Stimulated activated CD8-positive, alpha-beta memory T cell treated with anti-CD3 and anti-CD28 coated beads, Interleukin-15, amount 100 ng/mL, for 1 hour (primary cell): ENCODE measurements around the gene FBXW11.
"Not testable (repeated sequence)": the region's sequence is repeated elsewhere in the genome, so short reads cannot be mapped to it uniquely, and the experiment has no call there.

Experiments
- DNase-seq: peaks from one replicate; pipeline ENCODE4 v3.0.0-alpha.2; 2020; ENCODE audit warnings: low read depth

FBXW11 gene

DNA sequence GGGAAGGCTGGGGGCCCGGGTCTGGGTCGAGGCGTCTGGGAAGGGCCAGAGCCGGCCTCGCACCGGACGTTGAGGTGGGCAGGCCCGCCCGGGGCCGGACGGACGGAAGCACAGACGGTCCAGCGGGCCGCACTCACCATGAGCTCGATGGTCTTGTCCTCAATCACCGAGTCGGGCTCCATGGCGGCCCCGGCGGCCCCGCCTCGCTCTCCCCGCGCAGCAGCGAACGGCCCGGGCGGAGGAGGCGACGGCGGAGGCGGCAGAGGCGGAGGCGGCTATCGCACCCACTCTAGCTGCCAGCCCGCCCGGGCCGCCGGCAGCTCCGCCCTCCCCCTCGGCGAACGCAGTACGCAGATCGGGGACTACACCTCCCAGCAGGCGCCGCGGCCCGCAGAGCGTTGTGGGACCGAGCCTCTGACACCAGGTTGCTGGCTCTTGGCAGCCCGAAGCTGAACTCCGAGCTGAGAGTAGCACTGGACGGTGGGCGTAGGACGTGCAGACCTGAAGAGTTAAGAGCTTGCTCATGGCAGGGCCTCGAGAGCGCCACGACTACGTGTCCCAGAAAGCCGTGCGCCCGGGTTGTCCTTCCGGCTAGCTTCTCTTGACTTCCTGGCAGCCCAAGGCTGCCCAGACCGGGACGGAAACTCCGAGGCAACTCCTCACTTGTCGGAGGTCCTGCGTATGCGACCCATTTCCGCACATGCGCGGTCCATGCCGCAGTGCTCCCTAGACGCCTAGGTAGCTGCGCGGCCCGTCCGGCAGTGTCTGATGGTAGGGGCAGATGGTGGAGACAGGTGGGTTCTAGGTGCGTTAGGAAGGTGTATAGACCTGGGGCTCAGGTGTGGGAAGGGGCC lies at the start of gene FBXW11:
Gene FBXW11 (minus strand): TSS at position 318 of the 854 bp plus-strand sequence. CDS start 136 bp downstream, at position 182.
- peak; percentile 90 for DNase-seq

DNA sequence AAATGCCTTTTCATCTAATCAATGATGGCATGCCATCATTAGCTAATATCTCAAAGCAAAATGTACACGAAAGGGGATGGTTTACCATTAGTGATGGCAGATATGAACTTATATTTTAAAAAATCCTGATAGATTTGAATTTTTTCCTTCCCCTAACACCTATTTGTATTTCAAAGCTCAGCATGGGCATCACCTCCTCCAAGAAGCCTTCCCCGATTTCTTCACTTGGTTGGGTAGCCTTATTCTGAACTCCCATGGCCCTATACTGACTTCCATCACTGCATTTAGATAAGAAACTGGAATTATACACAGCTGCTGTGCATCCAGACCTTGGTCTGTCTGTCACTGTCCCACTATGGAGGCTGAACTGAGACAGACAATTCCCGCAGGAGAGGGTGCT lies 49.6 kb upstream of the FBXW11 start:
- no peak for DNase-seq

DNA sequence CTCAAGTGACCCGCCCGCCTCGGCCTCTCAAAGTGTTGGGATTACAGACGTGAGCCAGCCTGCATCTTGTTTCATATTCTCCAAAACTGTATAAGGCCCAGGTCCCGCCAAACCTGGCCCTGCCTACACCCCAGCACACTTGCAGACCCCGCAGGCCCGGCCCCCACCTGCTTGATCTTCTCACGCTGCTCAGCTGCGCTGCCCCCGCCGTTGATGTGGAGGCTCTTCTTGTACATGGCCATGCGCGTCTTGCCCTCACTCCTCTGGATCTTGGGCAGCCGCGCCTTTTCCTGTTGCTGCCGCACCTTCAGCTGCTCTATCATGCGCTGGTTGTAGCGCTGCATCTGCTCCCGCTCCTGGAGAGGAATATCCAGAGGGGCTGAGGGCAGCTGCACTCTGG lies 49.0 kb upstream of the FBXW11 start:
- DNase-seq: no peak

DNA sequence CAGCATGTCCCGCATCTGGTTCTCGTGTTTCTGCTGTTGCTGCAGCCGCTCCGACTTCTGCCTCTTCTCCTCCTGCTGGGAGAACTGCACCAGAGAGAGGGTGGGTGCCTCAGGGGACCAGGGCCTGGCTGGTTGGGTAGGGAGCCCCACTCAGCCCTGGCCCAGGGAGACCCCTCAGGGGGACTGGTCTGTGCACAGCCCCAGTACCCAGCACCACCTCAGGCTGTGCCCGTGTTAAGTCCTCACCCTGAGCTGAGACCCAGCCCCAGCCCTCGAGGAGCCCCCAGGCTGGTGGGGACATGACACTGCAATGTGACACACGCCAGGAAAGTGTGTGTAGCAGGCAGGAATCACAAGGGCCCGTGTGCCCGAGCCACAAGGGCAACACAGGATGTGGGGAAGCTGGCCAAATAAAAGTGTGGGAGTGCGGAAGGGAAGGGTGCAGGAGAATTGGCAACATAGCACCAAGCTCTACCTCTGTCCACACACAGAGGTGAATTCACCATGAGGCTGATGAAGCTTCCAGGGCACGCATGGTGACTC lies 48.2 kb upstream of the FBXW11 start:
- DNase-seq: no peak

DNA sequence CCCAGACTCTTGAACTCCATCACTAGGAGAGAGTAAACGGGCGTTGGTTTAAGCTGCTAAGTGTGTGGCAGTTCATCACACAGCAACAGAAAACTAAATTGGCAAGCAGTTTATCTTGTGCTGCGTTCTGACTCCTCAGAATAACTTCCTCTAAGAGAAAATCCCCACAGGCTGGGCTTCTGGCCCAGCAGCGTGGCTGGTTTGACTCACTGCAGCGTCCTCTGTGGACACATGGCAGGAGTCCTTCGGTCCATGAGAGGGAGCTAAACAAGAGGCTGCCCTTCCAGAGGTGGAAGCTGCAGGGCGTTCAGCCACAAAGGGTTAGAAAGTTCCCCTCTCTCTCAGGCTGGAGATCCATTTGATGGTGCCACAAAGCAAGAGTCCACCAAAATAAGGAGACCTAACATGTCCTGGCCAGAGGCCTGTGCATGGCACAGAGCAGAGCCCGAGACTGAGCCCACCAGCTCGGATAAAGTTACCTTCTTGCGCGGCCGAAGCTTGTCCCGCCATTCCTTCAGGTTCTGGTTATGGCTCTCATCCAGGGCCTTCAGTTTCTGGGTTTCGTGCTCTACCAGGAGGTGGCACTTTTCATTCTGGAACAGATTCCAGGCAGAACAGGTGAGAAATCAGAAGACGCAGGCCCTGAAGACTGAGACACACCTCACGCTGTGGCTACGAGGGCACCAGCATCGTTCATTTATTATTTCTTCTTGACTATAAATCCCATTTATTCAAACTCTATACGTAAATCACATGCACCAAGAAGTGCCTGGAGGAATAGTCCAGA lies 46.2 kb upstream of the FBXW11 start:
- DNase-seq: no peak

DNA sequence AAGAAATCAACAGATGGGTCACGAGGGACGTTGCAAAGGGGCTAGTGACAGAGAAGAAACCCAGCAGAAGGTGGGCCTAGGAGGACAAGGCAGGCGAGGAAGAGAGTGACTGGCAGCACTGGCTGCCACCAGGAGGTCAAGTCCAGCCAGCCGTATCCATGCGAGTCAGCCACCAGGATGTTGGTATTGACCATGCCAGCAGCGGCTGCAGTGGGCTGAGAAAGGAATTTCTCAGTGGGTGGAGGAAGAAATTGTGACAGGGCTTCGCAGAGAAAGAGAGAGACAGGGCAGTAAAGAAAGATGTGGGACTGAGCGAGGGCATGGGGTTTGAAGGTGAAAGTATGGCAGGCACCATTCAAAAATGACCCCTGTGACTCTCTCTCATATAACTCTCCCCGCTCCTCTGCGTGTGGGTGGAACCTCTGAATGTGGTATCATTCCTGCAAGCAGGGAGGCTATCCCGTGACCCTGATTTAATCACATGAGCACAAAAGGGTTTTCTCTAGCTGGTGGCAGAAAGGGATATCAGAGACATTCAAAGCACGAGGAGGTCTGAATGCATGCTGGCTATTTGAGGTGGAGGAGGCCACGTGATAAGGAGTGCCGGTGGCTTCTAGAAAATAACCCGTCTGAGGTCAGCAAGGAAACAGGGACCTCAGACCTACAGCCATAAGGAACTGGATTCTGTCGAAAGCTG lies 45.4 kb upstream of the FBXW11 start:
- no peak for DNase-seq

DNA sequence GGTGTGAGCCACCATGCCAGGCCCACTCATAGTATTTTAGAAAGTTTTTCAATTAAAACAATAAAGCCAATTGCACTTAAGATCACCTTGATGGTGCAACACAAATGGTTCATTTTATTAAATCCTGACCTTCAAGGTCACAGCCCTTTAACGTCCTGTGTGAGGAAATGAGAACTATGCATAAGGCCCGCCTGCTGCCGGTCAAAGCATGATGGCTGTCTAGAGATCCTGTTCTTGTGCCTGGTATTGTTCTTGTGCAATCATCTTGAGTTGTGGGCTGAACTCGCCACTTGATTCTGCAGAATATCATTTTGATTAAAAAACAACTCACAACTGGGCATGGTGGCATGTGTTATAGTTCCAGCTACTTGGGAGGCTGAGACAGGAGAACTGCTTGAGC lies 43.6 kb upstream of the FBXW11 start:
- DNase-seq: no peak

DNA sequence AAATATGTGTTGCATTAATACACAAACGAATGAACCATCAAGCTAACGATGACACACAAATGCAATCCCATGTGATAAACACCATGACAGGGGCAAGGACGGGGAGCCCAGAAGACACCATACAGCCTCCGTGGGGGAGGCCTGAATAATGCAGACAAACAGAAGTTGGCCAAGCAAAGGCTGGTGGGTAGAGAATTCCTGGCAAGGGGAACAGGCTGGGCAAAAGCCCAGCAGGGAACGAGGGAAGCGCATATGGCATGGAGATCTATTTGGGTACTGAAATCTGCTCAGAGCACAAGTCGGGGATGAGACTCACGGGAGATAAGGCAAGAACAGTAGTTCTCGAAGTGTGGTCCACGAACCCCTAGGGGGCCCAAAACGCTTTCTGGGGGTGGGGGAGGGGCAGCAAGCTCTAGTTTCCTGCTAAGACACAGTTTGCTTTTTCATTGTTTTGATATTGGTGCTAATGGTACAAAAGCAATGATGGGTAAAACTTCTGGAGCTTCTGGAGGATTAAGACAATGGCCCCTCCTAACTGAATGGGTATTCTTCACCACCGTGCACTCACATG lies 42.9 kb upstream of the FBXW11 start:
- no peak for DNase-seq

DNA sequence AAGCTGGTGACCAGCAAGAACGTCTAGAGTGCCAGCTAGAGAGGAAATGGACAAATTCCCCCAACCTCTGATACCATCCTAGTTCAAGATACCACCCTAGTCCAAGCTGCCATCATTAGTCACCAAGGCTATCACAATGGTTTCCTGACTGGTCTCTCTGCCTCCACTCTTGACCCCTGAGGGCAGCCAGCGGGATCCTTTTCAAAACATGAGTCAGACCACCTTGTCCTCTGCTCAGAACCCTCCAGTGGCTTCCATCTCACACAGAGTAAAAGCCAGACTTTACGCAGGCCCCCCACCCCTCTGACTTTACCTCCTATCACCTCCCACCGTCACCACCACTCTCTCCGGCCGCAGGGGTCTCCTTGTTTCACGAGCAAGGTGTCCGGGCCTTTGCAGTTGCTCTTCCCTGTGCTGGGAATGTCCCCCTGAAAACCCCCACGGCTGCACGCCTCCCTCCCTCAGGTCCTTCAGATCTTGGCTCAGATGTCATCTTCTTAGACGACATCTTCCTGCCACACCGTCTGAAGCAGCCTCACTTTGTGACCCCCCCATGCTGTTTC lies 42.2 kb upstream of the FBXW11 start:
- no peak for DNase-seq

DNA sequence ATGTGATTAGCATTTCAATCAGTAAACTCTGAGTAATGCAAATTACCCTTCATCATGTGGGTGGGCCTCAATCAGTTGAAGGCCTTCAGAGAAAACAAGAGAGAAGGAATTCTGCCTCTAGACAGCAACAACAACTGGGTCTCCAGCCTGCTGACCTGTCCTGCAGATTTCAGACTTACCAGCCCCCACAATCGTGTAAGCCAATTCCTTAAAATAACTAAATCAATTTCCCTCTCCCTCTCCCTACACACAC lies 41.7 kb upstream of the FBXW11 start:
- DNase-seq: no peak

DNA sequence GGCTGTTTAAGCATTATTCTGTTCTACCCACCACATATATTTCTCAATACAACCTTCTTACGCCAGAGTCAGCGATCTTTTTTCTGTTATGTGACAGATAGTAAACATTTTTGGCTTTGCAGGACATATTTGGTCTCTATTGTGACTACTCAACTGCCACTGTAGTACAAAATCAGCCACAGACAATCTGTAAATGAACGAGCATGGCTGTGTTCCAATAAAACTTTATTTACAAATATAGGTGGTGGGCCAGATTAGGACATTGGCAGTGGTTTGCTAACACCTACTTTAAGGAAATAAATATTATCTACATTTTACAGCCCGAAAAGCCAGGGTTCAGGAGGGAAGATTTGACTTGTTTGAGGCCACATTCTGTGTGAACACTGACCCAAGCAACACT lies 40.2 kb upstream of the FBXW11 start:
- DNase-seq: no peak

DNA sequence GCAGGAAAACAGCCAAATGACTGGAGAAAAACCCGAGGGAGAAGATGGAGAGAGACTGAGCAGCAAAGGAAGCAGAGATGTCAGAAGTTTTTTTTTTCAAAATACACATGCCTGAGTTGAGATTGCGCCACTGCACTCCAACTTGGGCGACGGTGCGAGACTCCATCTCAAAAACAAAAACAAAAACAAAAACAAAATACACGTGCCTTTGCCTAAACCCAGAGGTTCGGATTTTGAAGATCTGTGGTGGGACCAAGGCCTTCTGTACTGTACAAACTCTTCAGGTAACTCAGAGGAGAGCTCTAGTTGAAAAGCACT lies 38.8 kb upstream of the FBXW11 start:
- no peak for DNase-seq

DNA sequence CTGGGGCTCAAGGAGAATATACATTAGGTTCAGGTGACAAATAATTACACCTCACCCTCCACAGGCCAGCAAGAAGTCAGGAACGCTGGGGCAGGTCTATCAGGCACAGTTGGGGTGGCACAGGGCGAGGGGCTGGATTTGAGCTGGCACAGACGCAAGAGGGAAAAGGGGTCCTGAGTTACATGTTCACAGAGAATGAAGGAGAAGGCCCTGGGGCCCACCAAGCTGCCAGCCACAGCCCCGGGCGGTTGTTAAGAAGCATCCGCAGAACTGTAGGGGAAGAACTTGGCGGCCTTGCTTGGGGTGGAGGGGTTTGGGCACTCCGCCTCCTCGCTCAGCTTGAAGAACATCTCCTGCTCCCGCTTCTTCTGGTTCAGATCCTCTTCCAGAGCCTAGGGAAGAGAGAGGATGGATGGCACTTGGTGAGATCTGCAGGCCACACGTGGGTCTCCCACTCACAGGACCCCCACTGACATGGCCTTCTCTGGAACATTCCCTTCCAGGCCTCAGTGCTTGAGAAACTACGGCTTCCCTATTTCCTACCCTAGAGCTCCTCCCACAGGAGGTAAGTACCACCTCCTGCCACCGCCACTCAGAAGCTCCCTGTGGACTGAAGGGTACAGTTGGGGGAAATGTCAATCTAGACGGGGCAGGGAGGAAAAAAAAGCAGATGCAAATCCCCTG lies 38.3 kb upstream of the FBXW11 start:
- DNase-seq: no peak

DNA sequence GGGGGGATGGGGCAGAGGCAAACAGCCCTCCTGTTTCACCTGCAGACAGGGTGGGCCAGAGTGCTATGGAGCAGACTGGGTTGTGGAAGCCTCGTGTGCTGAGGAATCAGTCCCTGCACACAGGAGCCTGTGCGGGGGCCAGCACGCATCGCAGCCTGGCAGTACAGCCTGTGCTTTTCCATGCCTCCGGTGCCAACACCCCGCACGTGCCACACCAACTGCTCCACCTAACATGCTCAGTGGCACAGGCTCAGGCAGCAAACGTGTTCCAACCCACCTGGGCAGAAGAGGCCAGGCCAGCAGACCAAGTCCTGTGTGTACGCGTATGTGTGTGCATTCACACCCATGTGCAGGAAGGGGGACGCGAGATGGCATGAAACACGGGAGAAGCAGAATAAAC lies 37.4 kb upstream of the FBXW11 start:
- DNase-seq: no peak

DNA sequence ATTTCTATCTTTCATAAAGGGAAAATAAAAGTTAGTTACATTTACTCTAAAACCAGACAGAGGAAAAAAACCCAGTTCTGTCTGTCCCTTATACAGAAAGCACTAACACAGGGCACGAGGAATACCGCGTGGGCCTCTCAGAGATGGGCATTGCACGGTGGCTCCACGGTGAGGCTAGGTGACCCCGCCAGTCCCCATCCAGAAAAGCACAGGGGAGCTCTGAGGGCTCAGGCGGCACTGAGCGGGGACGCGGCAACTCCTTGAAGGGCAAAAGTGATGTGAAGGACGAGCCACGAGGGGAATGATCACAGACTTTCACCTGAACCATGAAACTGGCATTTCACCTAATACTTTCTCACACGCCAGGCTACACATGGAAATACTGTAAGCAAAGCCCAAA lies 35.7 kb upstream of the FBXW11 start:
- no peak for DNase-seq

DNA sequence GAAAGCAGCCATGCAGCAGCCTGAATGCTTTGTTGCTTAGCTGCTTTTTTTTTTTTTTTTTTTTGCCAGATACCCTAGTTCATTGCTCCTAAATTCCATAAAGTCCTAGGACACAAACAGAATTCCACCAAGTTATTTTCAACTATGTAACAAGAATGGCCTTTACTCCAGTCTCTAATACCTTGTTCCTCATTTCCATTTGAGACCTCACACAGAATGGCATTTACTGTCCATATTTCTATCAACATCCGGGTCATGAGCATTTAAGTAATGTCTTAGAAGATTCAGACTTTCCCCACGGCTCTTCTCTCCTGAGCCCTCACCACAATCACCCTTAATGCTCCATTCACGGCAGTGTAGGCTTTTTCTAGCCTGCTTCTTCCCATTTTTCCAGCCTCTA lies 31.7 kb upstream of the FBXW11 start:
- no peak for DNase-seq

DNA sequence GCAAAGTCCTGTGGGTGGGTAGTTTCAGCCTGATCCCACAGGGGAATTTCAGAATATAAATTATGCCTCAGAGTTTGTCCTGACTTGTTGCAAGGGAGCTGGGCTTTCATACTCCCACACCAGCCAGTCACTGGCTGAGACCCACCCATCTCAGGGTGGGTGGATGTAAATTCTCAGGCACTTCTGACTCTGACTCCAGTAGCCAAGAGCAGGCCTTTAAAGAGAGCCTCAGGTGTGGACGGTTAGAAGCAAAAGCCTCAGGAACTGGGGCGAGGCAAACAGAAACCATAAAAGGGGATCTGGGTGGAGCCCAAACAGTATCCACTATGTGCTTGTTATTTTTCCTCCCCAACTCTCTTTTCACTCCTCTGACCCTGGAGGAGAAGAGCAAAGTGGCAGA lies 28.6 kb upstream of the FBXW11 start:
- DNase-seq: no peak

DNA sequence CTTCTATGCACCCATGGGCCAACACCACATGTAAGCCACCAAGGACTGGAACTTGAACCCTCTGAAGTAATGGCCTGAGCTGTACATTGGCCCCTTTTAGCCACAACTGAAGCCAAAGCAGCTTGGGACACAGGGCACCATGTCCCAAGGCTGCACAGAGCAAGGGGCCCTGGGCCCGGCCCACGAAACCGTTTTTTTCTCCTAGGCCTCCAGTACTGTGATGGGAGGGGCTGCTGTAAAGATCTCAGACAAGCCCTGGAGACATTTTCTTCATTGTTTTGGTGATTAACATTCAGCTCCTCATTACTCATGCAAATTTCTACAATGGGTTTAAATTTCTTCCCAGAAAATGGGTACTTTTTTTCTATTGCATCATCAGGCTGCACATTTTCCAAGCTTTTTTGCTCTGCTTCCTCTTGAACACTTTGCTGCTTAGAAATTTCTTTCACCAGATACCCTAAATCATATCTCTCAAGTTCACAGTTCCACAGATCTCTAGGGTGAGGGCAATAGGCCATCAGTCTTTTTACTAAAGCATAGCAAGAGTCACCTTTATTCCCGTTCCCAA lies 25.5 kb upstream of the FBXW11 start:
- DNase-seq: no peak

DNA sequence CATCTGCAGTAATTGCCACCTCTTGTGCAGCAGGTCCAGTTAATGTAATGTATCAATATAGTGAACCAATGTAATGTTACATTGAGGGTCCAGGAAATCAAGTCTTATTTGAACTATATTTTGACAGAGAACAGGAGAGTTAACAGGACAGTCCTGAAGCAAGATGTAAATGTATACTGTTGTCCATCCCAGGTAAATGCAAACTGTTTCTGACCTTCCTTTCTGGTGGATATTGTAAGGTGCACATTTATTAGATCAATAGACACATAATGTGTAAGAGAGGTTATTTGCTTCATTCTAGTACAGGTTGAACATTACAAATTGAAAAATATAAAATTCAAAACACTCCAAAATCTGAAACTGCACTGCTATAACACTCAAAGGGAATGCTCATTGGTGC lies 23.4 kb upstream of the FBXW11 start:
- no peak for DNase-seq

DNA sequence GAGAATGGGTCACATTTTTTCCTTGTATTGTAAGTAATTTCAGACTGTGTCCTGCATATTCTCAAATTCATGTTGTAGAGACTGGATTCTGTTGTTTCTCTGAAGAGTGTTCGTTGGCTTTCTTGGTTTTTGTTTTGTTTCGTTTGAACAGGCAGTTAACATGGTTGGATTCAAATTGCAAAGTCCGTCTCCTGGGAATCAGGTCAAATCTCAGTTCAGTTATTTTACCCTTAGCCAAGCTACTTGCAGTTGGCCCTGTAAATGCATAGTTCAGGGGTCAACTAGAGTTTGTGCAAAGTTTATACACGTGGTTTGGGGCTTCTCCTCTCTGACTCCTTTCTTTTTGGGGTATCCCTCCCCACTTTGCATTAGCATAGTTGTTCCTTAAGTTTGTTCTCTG lies 21.7 kb upstream of the FBXW11 start:
- DNase-seq: no peak

DNA sequence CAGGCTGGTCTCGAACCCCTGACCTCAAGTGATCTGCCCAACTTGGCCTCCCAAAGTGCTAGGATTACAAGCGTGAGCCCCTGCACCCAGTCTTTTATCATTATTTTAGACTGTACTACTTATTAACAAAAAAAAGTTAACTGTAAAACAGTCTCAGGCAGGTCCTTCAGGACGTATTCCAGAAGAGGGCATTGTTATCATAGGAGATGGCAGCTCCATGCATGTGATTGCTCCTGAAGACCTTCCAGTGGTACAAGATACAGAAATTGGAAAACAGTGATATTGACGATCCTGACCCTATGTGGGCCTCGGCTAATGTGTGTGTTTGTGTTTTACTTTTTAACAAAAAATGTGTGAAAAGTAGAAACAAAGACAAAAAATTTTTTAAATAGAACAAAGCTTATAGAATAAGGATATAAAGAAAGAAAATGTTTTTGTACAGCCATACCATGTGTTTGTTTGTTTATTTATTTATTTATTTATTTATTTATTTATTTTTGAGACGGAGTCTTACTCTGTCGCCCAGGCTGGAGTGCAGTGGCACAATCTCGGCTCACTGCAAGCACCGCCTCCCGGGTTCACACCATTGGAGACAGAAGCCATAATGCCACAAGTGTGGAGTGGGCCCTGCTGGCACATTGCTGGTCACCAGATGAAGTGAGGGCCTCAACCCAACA lies 13.8 kb upstream of the FBXW11 start:
- DNase-seq: not testable (repeated sequence)
